ENCODE measurements around the gene DOK4. TPM values are rescaled to one million over a fixed set of nuclear protein-coding genes. Genes with fewer than 3 reads are reported as not detected.

The DOK4 gene
- total and polyA plus RNA-seq, 2 donors (not counting 1 experiment from before 2014, with no cell fraction given), result 1.6 to 2.5 TPM

DNA sequence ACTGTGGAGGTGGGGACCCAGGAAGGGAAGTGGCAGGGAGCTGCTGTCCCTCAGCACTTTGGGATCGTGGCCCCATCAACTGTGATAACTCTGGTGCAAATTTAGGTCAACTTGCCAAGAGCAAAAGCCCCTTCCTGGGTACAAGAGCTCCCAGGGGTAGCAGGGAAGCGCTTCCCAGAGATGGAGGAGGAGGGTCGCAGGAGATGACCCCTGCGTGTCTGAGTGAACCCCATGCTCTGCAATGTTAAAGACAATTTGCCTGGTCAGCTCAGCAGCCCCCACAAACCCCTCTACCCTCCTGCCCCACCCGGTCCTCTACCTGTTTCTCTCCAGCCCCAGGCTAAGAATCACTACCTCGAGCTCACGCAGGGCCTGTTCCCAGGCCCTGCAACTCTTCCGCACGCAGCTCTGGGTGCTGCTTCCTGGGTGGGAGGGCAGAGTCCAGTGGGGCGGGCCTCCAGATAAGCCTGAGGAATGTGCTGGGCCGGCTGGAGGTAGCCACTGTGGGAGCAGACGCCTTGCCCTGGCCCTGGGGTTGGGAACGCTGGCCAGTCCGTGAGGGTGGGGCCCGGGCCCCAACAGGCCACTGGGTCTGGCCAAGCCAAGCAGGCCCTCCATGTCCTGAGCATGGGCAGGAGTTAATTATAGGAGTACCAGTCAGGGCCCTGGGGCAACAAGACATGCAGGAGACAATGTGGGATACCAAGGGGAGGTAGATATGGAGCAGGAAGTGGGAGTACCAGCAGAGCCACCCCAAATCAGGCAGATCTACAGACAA, 6.1 kb downstream of the DOK4 start:
- no peak overlapping the region for H3K27ac Mint-ChIP-seq
- H3K9ac ChIP-seq (ENCODE audit: low read length), result no peak overlapping the region
- ATAC-seq (ENCODE audit: low read depth) (no peak), DNase-seq (no peak)
- no peak for TF ChIP-seq EZH2 (IDR thresholded peaks at IDR 0.05; ENCODE audit: borderline replicate concordance, insufficient read depth, low read depth, low read length, poor library complexity, severe bottlenecking)
- no peak overlapping the region for H2AFZ ChIP-seq (ENCODE audit: insufficient read depth, low read depth, low read length, poor library complexity, severe bottlenecking)
- H3K9me3 Mint-ChIP-seq (ENCODE audit: insufficient read depth), result no peaks in the 10 kb centered on the region
- peak overlapping the region; percentile 63 for H3K4me2 ChIP-seq (replicated peaks; ENCODE audit: low read depth, low read length, poor library complexity, severe bottlenecking)
- no peak overlapping the region for H3K4me3 ChIP-seq (ENCODE audit: control extremely low read depth in 1 of 5, extremely low read depth in 1 of 5, insufficient read depth in 1 of 5, low read depth in 2 of 5, low read length in 4 of 5)
- no peak overlapping the region for H3K27ac ChIP-seq (ENCODE audit: low read length in 2 of 2)
- peaks cover 17% of the 10 kb centered on the region for H3K27me3 Mint-ChIP-seq
- peaks cover 32% of the 10 kb centered on the region for H3K4me1 Mint-ChIP-seq
- H3K9me3 ChIP-seq (ENCODE audit: control extremely low read depth in 1 of 3, control insufficient read depth in 2 of 3, insufficient read depth in 1 of 3, low read length in 2 of 3), result no peaks in the 10 kb centered on the region
- 95% methylated on average over 15 of the region's 15 CpGs for WGBS (ENCODE audit: insufficient coverage)
- peaks cover 0 to 17% (median 0%) of the 10 kb centered on the region in 4 experiments for H3K27me3 ChIP-seq (replicated peaks in 1 of 4; ENCODE audit: control extremely low read depth in 1 of 4, control insufficient read depth in 3 of 4, insufficient read depth in 4 of 4, low read length in 3 of 4)
- intact Hi-C loops (cut with micrococcal nuclease), result loop anchor here (2.0 to 5.0 kb wide), 3 partner anchors 17 to 169 kb away; partner anchors contain the start of gene POLR2C
- ChIA-PET POLR2A (interaction anchor here (0.6 to 0.7 kb wide), 2 partner anchors 69 to 648 kb away, joined by 3 to 6 read pairs; no protein-coding TSS in a partner anchor), CTCF (interaction anchor here (2.6 kb wide), 1 partner anchor 40 kb away, joined by 8 read pairs; no protein-coding TSS in a partner anchor)
- H3K79me2 ChIP-seq (ENCODE audit: control insufficient read depth, insufficient read depth, low read length), result no peaks in the 10 kb centered on the region
- H3K36me3 ChIP-seq (replicated peaks in 1 of 2; ENCODE audit: control extremely low read depth in 1 of 2, control insufficient read depth in 1 of 2, extremely low read depth in 1 of 2, insufficient read depth in 2 of 2, low read length in 1 of 2), result no peaks in the 10 kb centered on the region
- no peak overlapping the region for H3K4me3 Mint-ChIP-seq
- peaks cover 33 to 45% of the 10 kb centered on the region in 2 donors for H3K4me1 ChIP-seq (ENCODE audit: control insufficient read depth in 2 of 2, insufficient read depth in 2 of 2, low read length in 2 of 2)
- H4K20me1 ChIP-seq (ENCODE audit: control insufficient read depth, insufficient read depth, low read length, poor library complexity, severe bottlenecking), result no peaks in the 10 kb centered on the region

- Histone ChIP-seq H4K20me1 (ENCODE audit: control insufficient read depth, insufficient read depth, low read length, poor library complexity, severe bottlenecking) (no peaks in the 10 kb centered on the region), H3K36me3 (replicated peaks in 1 of 2; ENCODE audit: control extremely low read depth in 1 of 2, control insufficient read depth in 1 of 2, extremely low read depth in 1 of 2, insufficient read depth in 2 of 2, low read length in 1 of 2) (no peaks in the 10 kb centered on the region), H3K27ac (ENCODE audit: low read length in 2 of 2) (no peak overlapping the region), H2AFZ (ENCODE audit: insufficient read depth, low read depth, low read length, poor library complexity, severe bottlenecking) (peak overlapping the region; percentile 38), H3K9ac (ENCODE audit: low read length) (peak overlapping the region; percentile 44), H3K4me3 (ENCODE audit: control extremely low read depth in 1 of 5, extremely low read depth in 1 of 5, insufficient read depth in 1 of 5, low read depth in 2 of 5, low read length in 4 of 5) (peak overlapping the region in 1 of 5 experiments; percentile 8), H3K4me1 (ENCODE audit: control insufficient read depth in 2 of 2, insufficient read depth in 2 of 2, low read length in 2 of 2) (peaks cover 33 to 45% of the 10 kb centered on the region in 2 donors), H3K27me3 (replicated peaks in 1 of 4; ENCODE audit: control extremely low read depth in 1 of 4, control insufficient read depth in 3 of 4, insufficient read depth in 4 of 4, low read length in 3 of 4) (peaks cover 0 to 13% (median 0%) of the 10 kb centered on the region in 4 experiments), H3K4me2 (replicated peaks; ENCODE audit: low read depth, low read length, poor library complexity, severe bottlenecking) (peak overlapping the region; percentile 63), H3K79me2 (ENCODE audit: control insufficient read depth, insufficient read depth, low read length) (no peaks in the 10 kb centered on the region), H3K9me3 (ENCODE audit: control extremely low read depth in 1 of 3, control insufficient read depth in 2 of 3, insufficient read depth in 1 of 3, low read length in 2 of 3) (no peaks in the 10 kb centered on the region)
- Mint-ChIP-seq H3K27me3 (peaks cover 14% of the 10 kb centered on the region), H3K27ac (no peak overlapping the region), H3K4me1 (peaks cover 33% of the 10 kb centered on the region), H3K4me3 (peak overlapping the region; percentile 78), H3K9me3 (ENCODE audit: insufficient read depth) (no peaks in the 10 kb centered on the region)
- CTCF ChIA-PET, result interaction anchor here (0.8 to 2.6 kb wide), 5 partner anchors 10 to 97 kb away, joined by 3 to 8 read pairs (median 5); no protein-coding TSS in a partner anchor
- ATAC-seq (ENCODE audit: low read depth) (no peak), DNase-seq (no peak)
- TF ChIP-seq CTCF (IDR thresholded peaks at IDR 0.05) (no peak), EZH2 (IDR thresholded peaks at IDR 0.05; ENCODE audit: borderline replicate concordance, insufficient read depth, low read depth, low read length, poor library complexity, severe bottlenecking) (no peak)
- intact Hi-C loops (cut with micrococcal nuclease), result loop anchor here (2.0 to 5.0 kb wide), 3 partner anchors 17 to 169 kb away; partner anchors contain the start of gene POLR2C
- POLR2A ChIA-PET, result interaction anchor here (0.6 to 0.7 kb wide), 2 partner anchors 70 to 649 kb away, joined by 3 to 6 read pairs; no protein-coding TSS in a partner anchor
- WGBS (ENCODE audit: insufficient coverage), result 63% methylated on average over 23 of the region's 36 CpGs
These were observed 6.9 kb downstream of the DOK4 start for GRCh38 chr16:57479205-57479975.
